GM19328 (cell line): ENCODE results near the gene MYNN.

Experiments
- ATAC-seq: cut with Tn5 transposase; IDR thresholded peaks from one replicate; pipeline ENCODE4 v1.9.1; 2021; ENCODE audit warnings: mild to moderate bottlenecking, moderate library complexity; ENCODE audit not compliant: unreplicated experiment

The MYNN gene

GRCh38 chr3:169825316-169825715, 52.1 kb downstream of the MYNN start:
- ATAC-seq, result no peak

- no peak for ATAC-seq
These were observed 54.5 kb downstream of the MYNN start for GRCh38 chr3:169827712-169828111.

- ATAC-seq, result no peak
These were observed 62.3 kb downstream of the MYNN start for GRCh38 chr3:169835533-169835932.

GRCh38 chr3:169836078-169836941, 63.1 kb downstream of the MYNN start:
- peak; percentile 95 for ATAC-seq

- no peak for ATAC-seq
These were observed 63.7 kb downstream of the MYNN start for GRCh38 chr3:169836942-169837275.

- no peak for ATAC-seq
These were observed 65.4 kb downstream of the MYNN start for GRCh38 chr3:169838511-169839030.
